ENCODE data around the gene GRK5. TPM values are rescaled to one million over a fixed set of nuclear protein-coding genes. Genes with fewer than 3 reads are reported as not detected.

Gene GRK5
- total RNA-seq, 1 experiment from 2014 or later, result 1.2 TPM

DNA sequence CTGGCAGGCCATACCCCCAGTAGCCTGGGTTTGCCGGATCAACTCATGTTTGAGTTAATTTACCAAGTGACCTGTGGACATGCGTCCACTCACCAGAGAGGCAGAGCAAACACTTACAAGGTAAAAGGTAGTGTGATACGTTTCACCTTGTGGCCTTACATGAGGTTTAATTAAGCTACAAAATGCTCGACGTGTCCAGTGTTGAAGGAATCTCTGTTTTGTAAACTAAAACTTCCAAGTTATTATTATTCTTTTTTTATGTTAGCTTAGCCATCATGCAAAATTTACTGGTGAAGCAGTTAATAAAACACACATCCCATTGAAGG is 292.3 kb downstream of the GRK5 start:
- no peak overlapping the region for H3K4ac ChIP-seq (ENCODE audit: low read depth, low read length)
- H2BK120ac ChIP-seq (ENCODE audit: low read depth, low read length, poor library complexity, severe bottlenecking), result no peak overlapping the region
- no peak for DNase-seq
- no peaks in the 10 kb centered on the region for H3K79me1 ChIP-seq (ENCODE audit: insufficient read depth, low read depth, low read length, poor library complexity, severe bottlenecking)
- Mint-ChIP-seq H3K27ac (no peak overlapping the region), H3K27me3 (ENCODE audit: low read depth) (peaks cover 21% of the 10 kb centered on the region), H3K36me3 (ENCODE audit: insufficient read depth in 1 of 3, low read depth in 3 of 3) (no peaks in the 10 kb centered on the region), H3K4me3 (no peak overlapping the region), H3K9me3 (no peaks in the 10 kb centered on the region; a peak in 1 of 5 replicates), H3K4me1 (peaks cover 6 to 24% of the 10 kb centered on the region in 2 experiments)
- H3K9ac ChIP-seq (ENCODE audit: extremely low read depth, insufficient read length, low read length), result no peak overlapping the region
- no peaks in the 10 kb centered on the region for H3K9me3 ChIP-seq (ENCODE audit: control insufficient read depth, low read depth, low read length)
- no peak overlapping the region for H2AFZ ChIP-seq (ENCODE audit: low read length)
- no peak overlapping the region for H3K27ac ChIP-seq (ENCODE audit: insufficient read length, low read depth, low read length)
- H3K4me1 ChIP-seq (ENCODE audit: insufficient read depth, low read length), result no peaks in the 10 kb centered on the region
- no peaks in the 10 kb centered on the region for H3K27me3 ChIP-seq (ENCODE audit: insufficient read depth, low read length)
- no peak overlapping the region for H3K4me2 ChIP-seq (ENCODE audit: insufficient read depth, insufficient read length, low read length)
- H3K79me2 ChIP-seq (ENCODE audit: insufficient read depth, low read length), result no peaks in the 10 kb centered on the region
- TF ChIP-seq, protein P1, sequence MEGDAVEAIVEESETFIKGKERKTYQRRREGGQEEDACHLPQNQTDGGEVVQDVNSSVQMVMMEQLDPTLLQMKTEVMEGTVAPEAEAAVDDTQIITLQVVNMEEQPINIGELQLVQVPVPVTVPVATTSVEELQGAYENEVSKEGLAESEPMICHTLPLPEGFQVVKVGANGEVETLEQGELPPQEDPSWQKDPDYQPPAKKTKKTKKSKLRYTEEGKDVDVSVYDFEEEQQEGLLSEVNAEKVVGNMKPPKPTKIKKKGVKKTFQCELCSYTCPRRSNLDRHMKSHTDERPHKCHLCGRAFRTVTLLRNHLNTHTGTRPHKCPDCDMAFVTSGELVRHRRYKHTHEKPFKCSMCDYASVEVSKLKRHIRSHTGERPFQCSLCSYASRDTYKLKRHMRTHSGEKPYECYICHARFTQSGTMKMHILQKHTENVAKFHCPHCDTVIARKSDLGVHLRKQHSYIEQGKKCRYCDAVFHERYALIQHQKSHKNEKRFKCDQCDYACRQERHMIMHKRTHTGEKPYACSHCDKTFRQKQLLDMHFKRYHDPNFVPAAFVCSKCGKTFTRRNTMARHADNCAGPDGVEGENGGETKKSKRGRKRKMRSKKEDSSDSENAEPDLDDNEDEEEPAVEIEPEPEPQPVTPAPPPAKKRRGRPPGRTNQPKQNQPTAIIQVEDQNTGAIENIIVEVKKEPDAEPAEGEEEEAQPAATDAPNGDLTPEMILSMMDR (conservative IDR thresholded peaks at IDR 0.05), result no peak
- H3K56ac ChIP-seq (ENCODE audit: insufficient read length, low read depth, low read length), result no peak overlapping the region
- no peak overlapping the region for H4K8ac ChIP-seq (replicated peaks; ENCODE audit: insufficient read length, low read depth, low read length)
- no peak overlapping the region for H4K91ac ChIP-seq (ENCODE audit: insufficient read length, low read depth, low read length)
- no peaks in the 10 kb centered on the region for H4K20me1 ChIP-seq (ENCODE audit: control insufficient read depth, insufficient read depth, insufficient read length)
- no peak overlapping the region for H2BK15ac ChIP-seq (ENCODE audit: low read depth, low read length)
- H2BK12ac ChIP-seq (ENCODE audit: insufficient read length, low read depth, low read length), result no peak overlapping the region
- no peaks in the 10 kb centered on the region for H3K23me2 ChIP-seq (ENCODE audit: insufficient read length, low read depth, low read length, poor library complexity, severe bottlenecking)
- no peak overlapping the region for H2AK5ac ChIP-seq (ENCODE audit: insufficient read length, low read length)
- no peak overlapping the region for H2BK20ac ChIP-seq (ENCODE audit: low read depth, low read length, poor library complexity, severe bottlenecking)
- H3K18ac ChIP-seq (ENCODE audit: insufficient read length, low read depth, low read length), result no peak overlapping the region
- H2BK5ac ChIP-seq (ENCODE audit: insufficient read length, low read length), result no peak overlapping the region
- no peak overlapping the region for H3K14ac ChIP-seq (ENCODE audit: insufficient read depth, low read length)
- no peak overlapping the region for H3T11ph ChIP-seq (ENCODE audit: low read length)
- no peak overlapping the region for H4K5ac ChIP-seq (ENCODE audit: insufficient read length, low read depth, low read length)
- no CpG with 5 or more reads among the region's 5 CpGs for WGBS (ENCODE audit: extremely low coverage, insufficient read length, low lambda C conversion rate)
- no peak overlapping the region for H3K23ac ChIP-seq (ENCODE audit: insufficient read length, low read depth, low read length)

All from H9 (cell line).